PC-3 (cell line): ENCODE measurements around the gene GPR108. TPM values are rescaled to one million over a fixed set of nuclear protein-coding genes. Genes with fewer than 3 reads are reported as not detected.

Experiments
- ATAC-seq: fragments of 200-7000 bp; cut with Tn5 transposase; 2 replicates; pipeline ENCODE4 v1.9.1; 2020; ENCODE audit warnings: mild to moderate bottlenecking, moderate library complexity
- BruUV-seq: library from RNA; stranded (reverse); fragments of 400-500 nt; replicated peaks from 2 replicates; lab custom pipeline; 2021; lab: Mats Ljungman, UMichigan
- CTCF ChIA-PET: fragments of 300-600 bp; sonication (Branson Sonifier 250); formaldehyde crosslinking; loops from one replicate; lab custom pipeline; 2022; ENCODE audit warnings: antibody characterized with exemption; lab: Charles Lee
- POLR2A ChIA-PET: fragments of 300-600 bp; sonication (Branson Sonifier 250); formaldehyde crosslinking; loops from one replicate; lab custom pipeline; 2022; ENCODE audit warnings: antibody characterized with exemption; ENCODE audit not compliant: unreplicated experiment; lab: Charles Lee
- DNase-seq: peaks from one replicate; pipeline ENCODE4 v3.0.0-alpha.2; 2015
- H2AFZ ChIP-seq: fragments of 300-600 bp; sonication (generic); 2 replicates; pipeline ENCODE4 v1.6.0; 2016; ENCODE audit warnings: antibody characterized with exemption, low read length
- H3F3A ChIP-seq: fragments of 300-600 bp; sonication (generic); one replicate; pipeline ENCODE4 v1.6.0; 2017; ENCODE audit warnings: antibody characterized with exemption, low read length, control low read depth, mild to moderate bottlenecking; ENCODE audit not compliant: unreplicated experiment
- H3K27ac ChIP-seq: fragments of 300-600 bp; sonication (generic); 2 replicates; pipeline ENCODE4 v1.5.1; 2016; ENCODE audit warnings: mild to moderate bottlenecking, low read length
- H3K27me3 ChIP-seq: fragments of 300-600 bp; sonication (generic); 2 replicates; pipeline ENCODE4 v1.6.1; 2016; ENCODE audit warnings: low read length, mixed read lengths
- H3K36me3 ChIP-seq: fragments of 300-600 bp; sonication (generic); 2 replicates; pipeline ENCODE4 v1.6.1; 2016; ENCODE audit warnings: low read depth, mixed run types, low read length, mixed read lengths
- H3K4me1 ChIP-seq: fragments of 300-600 bp; sonication (generic); 2 replicates; pipeline ENCODE4 v1.5.1; 2016; ENCODE audit warnings: low read length; ENCODE audit not compliant: insufficient read depth
- H3K4me2 ChIP-seq: fragments of 300-600 bp; sonication (generic); 2 replicates; pipeline ENCODE4 v1.6.0; 2016; ENCODE audit warnings: low read length
- H3K4me3 ChIP-seq: fragments of 300-600 bp; sonication (generic); 2 replicates; pipeline ENCODE4 v1.5.1; 2016; ENCODE audit warnings: mild to moderate bottlenecking, low read length, mixed read lengths
- H3K79me2 ChIP-seq: fragments of 300-600 bp; sonication (generic); 2 replicates; pipeline ENCODE4 v1.6.1; 2017; ENCODE audit warnings: low read length, mixed read lengths
- H3K9ac ChIP-seq: fragments of 300-600 bp; sonication (generic); 2 replicates; pipeline ENCODE4 v1.6.0; 2016; ENCODE audit warnings: mild to moderate bottlenecking, low read length
- H3K9me2 ChIP-seq: fragments of 300-600 bp; sonication (generic); replicated peaks from 2 replicates; pipeline ENCODE4 v1.6.1; 2016; ENCODE audit warnings: mixed run types, low read length, mixed read lengths
- H3K9me3 ChIP-seq: fragments of 300-600 bp; sonication (generic); 2 replicates; pipeline ENCODE4 v1.6.1; 2016; ENCODE audit warnings: low read length, mixed read lengths
- H4K20me1 ChIP-seq: fragments of 300-600 bp; sonication (generic); 2 replicates; pipeline ENCODE4 v1.6.1; 2016; ENCODE audit warnings: low read length, mixed read lengths
- EZH2 ChIP-seq: fragments of 300-600 bp; sonication (generic); IDR thresholded peaks from one replicate; pipeline ENCODE4 v1.6.1; 2017; ENCODE audit warnings: antibody characterized with exemption, mild to moderate bottlenecking, low read length; ENCODE audit not compliant: unreplicated experiment
- EZH2phosphoT487 ChIP-seq: fragments of 300-600 bp; sonication (generic); IDR thresholded peaks from 2 replicates; pipeline ENCODE4 v1.6.1; 2018; ENCODE audit warnings: mild to moderate bottlenecking, antibody characterized with exemption, low read length, borderline replicate concordance
- intact Hi-C: fragments of 100-400 bp; cut with micrococcal nuclease; formaldehyde crosslinking; loops from 2 replicates; pipeline ENCODE4 v1.9.0; 2023
- total RNA-seq: library from RNA; depleted of rRNA; stranded (reverse); fragments of >200 nt; gene quantifications from 2 replicates; pipeline ENCODE4 v1.2.3, GENCODE V29; 2014
- TF ChIP-seq, protein P1 (sequence below): fragments of 300-600 bp; sonication (generic); conservative IDR thresholded peaks from 2 replicates; pipeline ENCODE4 v1.5.1; 2017; ENCODE audit warnings: antibody characterized with exemption, low read depth, mild to moderate bottlenecking, low read length

Gene GPR108
- total RNA-seq, 1 experiment from 2014 or later = 78.7 TPM

DNA sequence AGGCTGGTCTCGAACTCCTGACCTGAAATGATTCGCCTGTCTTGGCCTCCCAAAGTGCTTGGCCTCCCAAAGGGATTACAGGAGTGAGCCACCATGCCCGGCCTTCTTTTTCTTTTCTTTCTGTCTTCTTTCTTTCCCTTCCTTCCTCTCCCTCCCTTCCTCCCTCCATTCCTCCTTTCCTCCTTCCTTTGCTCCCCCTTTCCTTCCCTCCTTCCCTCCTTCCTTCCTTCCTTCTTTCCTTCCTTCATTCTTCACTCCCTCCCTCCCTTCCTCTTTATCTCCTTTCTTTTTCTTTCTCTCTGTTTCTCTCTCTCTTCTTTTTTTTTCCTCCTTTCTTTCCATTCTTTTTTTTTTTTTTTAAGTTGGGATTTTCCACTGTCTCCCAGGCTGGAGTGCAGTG, 29.0 kb downstream of the GPR108 start:
- no peaks in the 10 kb centered on the region for H3K9me2 ChIP-seq
- ChIA-PET CTCF (interaction anchor here (0.6 kb wide), 1 partner anchor 28 kb away, joined by 4 read pairs; no protein-coding TSS in a partner anchor), POLR2A (no interaction called here)
- H4K20me1 ChIP-seq = no peaks in the 10 kb centered on the region
- ATAC-seq (no peak), DNase-seq (no peak)
- no TSS peak for BruUV-seq
- H3K27me3 ChIP-seq = peaks cover 22% of the 10 kb centered on the region
- H3K4me2 ChIP-seq = no peak overlapping the region
- TF ChIP-seq EZH2phosphoT487 = no peak
- no peak overlapping the region for H3K4me3 ChIP-seq
- no peaks in the 10 kb centered on the region for H3F3A ChIP-seq
- no peaks in the 10 kb centered on the region for H3K36me3 ChIP-seq
- no peaks in the 10 kb centered on the region for H3K9me3 ChIP-seq
- H3K9ac ChIP-seq = no peak overlapping the region
- no peaks in the 10 kb centered on the region for H3K4me1 ChIP-seq
- intact Hi-C loops = no loop called here
- no peaks in the 10 kb centered on the region for H3K79me2 ChIP-seq
- H2AFZ ChIP-seq = no peak overlapping the region
- no peak overlapping the region for H3K27ac ChIP-seq

DNA sequence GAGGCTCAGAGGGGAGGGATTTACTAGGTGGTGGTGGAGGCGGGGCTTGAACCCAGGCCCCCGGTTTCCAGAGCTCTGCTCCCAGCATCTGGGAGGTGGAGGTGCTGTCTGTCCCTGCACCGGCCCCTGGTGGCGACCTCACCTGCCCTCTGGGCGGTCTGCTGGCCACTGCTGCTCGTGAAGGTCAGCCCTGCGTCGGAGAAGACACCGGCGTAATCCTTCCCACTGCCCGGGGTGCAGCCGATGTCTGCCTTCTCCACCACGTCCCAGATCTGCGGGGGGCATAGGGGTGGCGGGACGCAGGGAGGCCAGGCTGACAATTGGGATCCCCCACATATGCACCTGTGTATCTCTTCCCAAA, 29.7 kb downstream of the GPR108 start:
- no peak for ATAC-seq

DNA sequence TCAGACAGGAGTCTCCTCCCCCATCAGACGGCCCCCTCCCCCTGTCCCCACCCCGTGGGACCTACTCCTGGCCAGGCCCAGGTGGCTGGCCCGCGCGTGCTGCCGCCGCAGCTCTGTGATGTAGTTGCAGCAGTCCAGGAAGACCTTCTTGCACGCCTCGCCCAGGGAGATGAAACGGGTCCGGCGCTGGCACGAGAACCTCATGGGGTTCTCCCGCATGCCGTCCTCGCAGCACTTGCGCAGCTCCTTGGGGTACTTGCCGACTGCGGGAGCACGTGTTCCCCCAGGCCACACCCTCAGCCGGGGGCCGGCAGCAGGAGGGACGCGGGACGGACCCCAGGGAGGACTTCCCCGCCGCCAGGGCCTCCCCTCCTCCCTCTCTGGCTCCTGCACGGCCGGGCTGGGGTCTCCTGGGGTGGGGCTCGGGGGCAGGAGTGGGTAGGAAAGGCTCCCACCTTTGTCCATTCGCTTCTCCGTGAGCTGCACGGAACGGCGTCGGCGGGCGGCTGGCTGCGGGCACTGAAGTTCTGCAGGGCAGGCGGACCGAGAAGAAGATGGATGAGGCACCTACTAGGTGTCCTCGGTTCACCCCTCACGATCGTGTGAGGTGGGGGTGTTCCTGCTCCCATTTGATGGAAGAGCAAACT, 30.2 kb downstream of the GPR108 start:
- Histone ChIP-seq H3K9ac (no peak overlapping the region), H3K4me1 (no peaks in the 10 kb centered on the region), H3K4me2 (no peak overlapping the region), H3F3A (no peaks in the 10 kb centered on the region), H4K20me1 (no peaks in the 10 kb centered on the region), H3K79me2 (no peaks in the 10 kb centered on the region), H3K4me3 (no peak overlapping the region), H3K36me3 (no peaks in the 10 kb centered on the region), H3K27me3 (peaks cover 22% of the 10 kb centered on the region), H3K9me3 (no peaks in the 10 kb centered on the region), H3K27ac (no peak overlapping the region), H3K9me2 (no peaks in the 10 kb centered on the region), H2AFZ (no peak overlapping the region)
- POLR2A ChIA-PET = no interaction called here
- intact Hi-C loops = no loop called here
- ATAC-seq (no peak), DNase-seq (no peak)
- TF ChIP-seq EZH2 (no peak), EZH2phosphoT487 (no peak)
- TF ChIP-seq, protein P1, sequence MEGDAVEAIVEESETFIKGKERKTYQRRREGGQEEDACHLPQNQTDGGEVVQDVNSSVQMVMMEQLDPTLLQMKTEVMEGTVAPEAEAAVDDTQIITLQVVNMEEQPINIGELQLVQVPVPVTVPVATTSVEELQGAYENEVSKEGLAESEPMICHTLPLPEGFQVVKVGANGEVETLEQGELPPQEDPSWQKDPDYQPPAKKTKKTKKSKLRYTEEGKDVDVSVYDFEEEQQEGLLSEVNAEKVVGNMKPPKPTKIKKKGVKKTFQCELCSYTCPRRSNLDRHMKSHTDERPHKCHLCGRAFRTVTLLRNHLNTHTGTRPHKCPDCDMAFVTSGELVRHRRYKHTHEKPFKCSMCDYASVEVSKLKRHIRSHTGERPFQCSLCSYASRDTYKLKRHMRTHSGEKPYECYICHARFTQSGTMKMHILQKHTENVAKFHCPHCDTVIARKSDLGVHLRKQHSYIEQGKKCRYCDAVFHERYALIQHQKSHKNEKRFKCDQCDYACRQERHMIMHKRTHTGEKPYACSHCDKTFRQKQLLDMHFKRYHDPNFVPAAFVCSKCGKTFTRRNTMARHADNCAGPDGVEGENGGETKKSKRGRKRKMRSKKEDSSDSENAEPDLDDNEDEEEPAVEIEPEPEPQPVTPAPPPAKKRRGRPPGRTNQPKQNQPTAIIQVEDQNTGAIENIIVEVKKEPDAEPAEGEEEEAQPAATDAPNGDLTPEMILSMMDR = no peak
- CTCF ChIA-PET = no interaction called here
- no TSS peak for BruUV-seq

More for the DNA sequence above, 29.7 kb downstream of the GPR108 start:
- Histone ChIP-seq H3K9me2 (no peaks in the 10 kb centered on the region), H3F3A (no peaks in the 10 kb centered on the region), H3K4me3 (no peak overlapping the region), H3K9me3 (no peaks in the 10 kb centered on the region), H4K20me1 (no peaks in the 10 kb centered on the region), H3K79me2 (no peaks in the 10 kb centered on the region), H3K27ac (no peak overlapping the region), H2AFZ (no peak overlapping the region), H3K27me3 (peaks cover 22% of the 10 kb centered on the region), H3K4me1 (no peaks in the 10 kb centered on the region), H3K9ac (no peak overlapping the region), H3K4me2 (no peak overlapping the region), H3K36me3 (no peaks in the 10 kb centered on the region)
- ChIA-PET POLR2A (no interaction called here), CTCF (no interaction called here)
- intact Hi-C loops = no loop called here
- no TSS peak for BruUV-seq
- no peak for DNase-seq
- TF ChIP-seq EZH2 = no peak
- TF ChIP-seq EZH2phosphoT487 = no peak
- TF ChIP-seq, protein P1 = no peak
